HEK293 (cell line): ENCODE data around the gene ASPDH.
A peak's percentile ranks its signal among the peaks of the same experiment; 100 is the strongest.

ENCODE experiments used
- KLF1 ChIP-seq: fragments of 450-650 bp; formaldehyde crosslinking; IDR thresholded peaks from 2 replicates; pipeline ENCODE4 v1.5.1; 2016; ENCODE audit warnings: missing biosample characterization, missing genetic modification characterization
- KLF10 ChIP-seq: fragments of 450-650 bp; IDR thresholded peaks from 2 replicates; pipeline ENCODE4 v1.5.1; 2018; ENCODE audit warnings: missing biosample characterization, mild to moderate bottlenecking, missing genetic modification characterization
- MZF1 ChIP-seq: fragments of 450-650 bp; formaldehyde crosslinking; IDR thresholded peaks from 2 replicates; pipeline ENCODE4 v1.5.1; 2017; ENCODE audit warnings: missing biosample characterization, missing genetic modification characterization, borderline replicate concordance
- SETDB1 ChIP-seq: IDR thresholded peaks from one replicate; pipeline ENCODE4 v1.6.1; 2017; ENCODE audit warnings: mild to moderate bottlenecking, low read length, moderate library complexity, mixed read lengths; ENCODE audit not compliant: insufficient read length
- SP3 ChIP-seq: fragments of 450-650 bp; formaldehyde crosslinking; IDR thresholded peaks from 2 replicates; pipeline ENCODE4 v1.5.1; 2016; ENCODE audit warnings: missing biosample characterization, missing genetic modification characterization
- SP7 ChIP-seq: fragments of 450-650 bp; formaldehyde crosslinking; IDR thresholded peaks from 2 replicates; pipeline ENCODE4 v1.5.1; 2016; ENCODE audit warnings: missing biosample characterization, missing genetic modification characterization
- YY1 ChIP-seq: fragments of 450-650 bp; formaldehyde crosslinking; IDR thresholded peaks from 2 replicates; pipeline ENCODE4 v1.5.1; 2018; ENCODE audit warnings: missing biosample characterization, missing genetic modification characterization
- YY2 ChIP-seq: fragments of 450-650 bp; formaldehyde crosslinking; IDR thresholded peaks from 2 replicates; pipeline ENCODE4 v1.5.1; 2016; ENCODE audit warnings: missing biosample characterization, missing genetic modification characterization
- ZFP37 ChIP-seq: fragments of 450-650 bp; formaldehyde crosslinking; IDR thresholded peaks from 2 replicates; pipeline ENCODE4 v1.5.1; 2016; ENCODE audit warnings: missing biosample characterization, missing genetic modification characterization
- ZNF10 ChIP-seq: fragments of 450-650 bp; formaldehyde crosslinking; IDR thresholded peaks from 2 replicates; pipeline ENCODE4 v1.5.1; 2017; ENCODE audit warnings: missing biosample characterization, missing genetic modification characterization
- ZNF175 ChIP-seq: fragments of 450-650 bp; formaldehyde crosslinking; IDR thresholded peaks from 2 replicates; pipeline ENCODE4 v1.5.1; 2016; ENCODE audit warnings: missing biosample characterization, missing genetic modification characterization
- ZNF2 ChIP-seq: fragments of 450-650 bp; formaldehyde crosslinking; IDR thresholded peaks from 2 replicates; pipeline ENCODE4 v1.5.1; 2016; ENCODE audit warnings: missing biosample characterization, missing genetic modification characterization
- ZNF211 ChIP-seq: fragments of 450-650 bp; formaldehyde crosslinking; IDR thresholded peaks from 2 replicates; pipeline ENCODE4 v1.5.1; 2016; ENCODE audit warnings: low read depth, missing biosample characterization, missing genetic modification characterization
- ZNF302 ChIP-seq: fragments of 450-650 bp; formaldehyde crosslinking; IDR thresholded peaks from 2 replicates; pipeline ENCODE4 v1.5.1; 2016; ENCODE audit warnings: missing biosample characterization, missing genetic modification characterization, low read depth
- ZNF311 ChIP-seq: fragments of 450-650 bp; formaldehyde crosslinking; IDR thresholded peaks from 2 replicates; pipeline ENCODE4 v1.5.1; 2017; ENCODE audit warnings: missing biosample characterization, missing genetic modification characterization, borderline replicate concordance
- ZNF521 ChIP-seq: fragments of 450-650 bp; formaldehyde crosslinking; IDR thresholded peaks from 2 replicates; pipeline ENCODE4 v1.5.1; 2017; ENCODE audit warnings: missing biosample characterization, mild to moderate bottlenecking, missing genetic modification characterization
- ZNF600 ChIP-seq: fragments of 450-650 bp; formaldehyde crosslinking; IDR thresholded peaks from 2 replicates; pipeline ENCODE4 v1.5.1; 2016; ENCODE audit warnings: missing biosample characterization, missing genetic modification characterization
- ZXDB ChIP-seq: fragments of 450-650 bp; formaldehyde crosslinking; IDR thresholded peaks from 2 replicates; pipeline ENCODE4 v1.5.1; 2016; ENCODE audit warnings: missing biosample characterization, missing genetic modification characterization
- TF ChIP-seq, protein P1 (sequence below): fragments of 450-650 bp; formaldehyde crosslinking; IDR thresholded peaks from 2 replicates; pipeline ENCODE4 v1.5.1; 2016; ENCODE audit warnings: missing biosample characterization, missing genetic modification characterization
- TF ChIP-seq, protein P2 (sequence below): fragments of 450-650 bp; formaldehyde crosslinking; IDR thresholded peaks from 2 replicates; pipeline ENCODE4 v1.5.1; 2016; ENCODE audit warnings: missing biosample characterization, missing genetic modification characterization
- TF ChIP-seq, protein P3 (sequence below): fragments of 450-650 bp; formaldehyde crosslinking; IDR thresholded peaks from 2 replicates; pipeline ENCODE4 v1.5.1; 2016; ENCODE audit warnings: missing biosample characterization, missing genetic modification characterization, low read depth
- TF ChIP-seq, protein P4 (sequence below): fragments of 450-650 bp; formaldehyde crosslinking; IDR thresholded peaks from 2 replicates; pipeline ENCODE4 v1.5.1; 2016; ENCODE audit warnings: missing biosample characterization, missing genetic modification characterization
- TF ChIP-seq, protein P5 (sequence below): fragments of 450-650 bp; formaldehyde crosslinking; IDR thresholded peaks from 2 replicates; pipeline ENCODE4 v1.5.1; 2017; ENCODE audit warnings: missing biosample characterization, mild to moderate bottlenecking, missing genetic modification characterization, moderate library complexity
- TF ChIP-seq, protein P6 (sequence below): fragments of 450-650 bp; formaldehyde crosslinking; IDR thresholded peaks from 2 replicates; pipeline ENCODE4 v1.5.1; 2017; ENCODE audit warnings: missing biosample characterization, missing genetic modification characterization
- TF ChIP-seq, protein P7 (sequence below): fragments of 450-650 bp; formaldehyde crosslinking; IDR thresholded peaks from 2 replicates; pipeline ENCODE4 v1.5.0; 2017; ENCODE audit warnings: missing biosample characterization, missing genetic modification characterization, borderline replicate concordance
- TF ChIP-seq, protein P8 (sequence below): fragments of 450-650 bp; formaldehyde crosslinking; IDR thresholded peaks from 2 replicates; pipeline ENCODE4 v1.5.1; 2016; ENCODE audit warnings: missing biosample characterization, missing genetic modification characterization

The ASPDH gene

DNA sequence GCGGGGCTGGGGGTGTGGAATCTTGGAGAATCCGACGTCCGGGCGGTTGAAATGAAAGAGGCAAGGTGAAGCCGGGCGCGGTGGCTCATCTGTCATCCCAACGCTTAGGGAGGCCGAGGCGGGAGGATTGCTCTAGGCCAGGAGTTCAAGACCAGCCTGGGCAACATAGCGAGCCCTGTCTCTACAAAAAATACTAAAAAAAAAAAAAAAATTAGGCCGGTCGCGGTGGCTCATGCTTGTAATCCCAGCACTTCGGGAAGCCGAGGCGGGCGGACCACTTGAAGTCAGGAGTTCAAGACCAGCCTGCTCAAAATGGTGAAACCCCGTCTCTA lies 36.8 kb downstream of the ASPDH start (continued):
- TF ChIP-seq, protein P1, sequence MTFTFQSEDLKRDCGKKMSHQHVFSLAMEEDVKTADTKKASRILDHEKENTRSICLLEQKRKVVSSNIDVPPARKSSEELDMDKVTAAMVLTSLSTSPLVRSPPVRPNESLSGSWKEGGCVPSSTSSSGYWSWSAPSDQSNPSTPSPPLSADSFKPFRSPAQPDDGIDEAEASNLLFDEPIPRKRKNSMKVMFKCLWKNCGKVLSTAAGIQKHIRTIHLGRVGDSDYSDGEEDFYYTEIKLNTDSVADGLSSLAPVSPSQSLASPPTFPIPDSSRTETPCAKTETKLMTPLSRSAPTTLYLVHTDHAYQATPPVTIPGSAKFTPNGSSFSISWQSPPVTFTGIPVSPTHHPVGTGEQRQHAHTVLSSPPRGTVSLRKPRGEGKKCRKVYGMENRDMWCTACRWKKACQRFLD: no peak
- no peak for TF ChIP-seq ZNF211
- no peak for TF ChIP-seq YY2 (tag by site-specific recombination)
- TF ChIP-seq, protein P2, sequence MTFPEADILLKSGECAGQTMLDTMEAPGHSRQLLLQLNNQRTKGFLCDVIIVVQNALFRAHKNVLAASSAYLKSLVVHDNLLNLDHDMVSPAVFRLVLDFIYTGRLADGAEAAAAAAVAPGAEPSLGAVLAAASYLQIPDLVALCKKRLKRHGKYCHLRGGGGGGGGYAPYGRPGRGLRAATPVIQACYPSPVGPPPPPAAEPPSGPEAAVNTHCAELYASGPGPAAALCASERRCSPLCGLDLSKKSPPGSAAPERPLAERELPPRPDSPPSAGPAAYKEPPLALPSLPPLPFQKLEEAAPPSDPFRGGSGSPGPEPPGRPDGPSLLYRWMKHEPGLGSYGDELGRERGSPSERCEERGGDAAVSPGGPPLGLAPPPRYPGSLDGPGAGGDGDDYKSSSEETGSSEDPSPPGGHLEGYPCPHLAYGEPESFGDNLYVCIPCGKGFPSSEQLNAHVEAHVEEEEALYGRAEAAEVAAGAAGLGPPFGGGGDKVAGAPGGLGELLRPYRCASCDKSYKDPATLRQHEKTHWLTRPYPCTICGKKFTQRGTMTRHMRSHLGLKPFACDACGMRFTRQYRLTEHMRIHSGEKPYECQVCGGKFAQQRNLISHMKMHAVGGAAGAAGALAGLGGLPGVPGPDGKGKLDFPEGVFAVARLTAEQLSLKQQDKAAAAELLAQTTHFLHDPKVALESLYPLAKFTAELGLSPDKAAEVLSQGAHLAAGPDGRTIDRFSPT (tag by site-specific recombination): no peak
- no peak for TF ChIP-seq SP3 (tag by site-specific recombination)
- peak; percentile 14 for TF ChIP-seq SP7
- TF ChIP-seq ZNF302 (tag by site-specific recombination): no peak
- TF ChIP-seq, protein P3, sequence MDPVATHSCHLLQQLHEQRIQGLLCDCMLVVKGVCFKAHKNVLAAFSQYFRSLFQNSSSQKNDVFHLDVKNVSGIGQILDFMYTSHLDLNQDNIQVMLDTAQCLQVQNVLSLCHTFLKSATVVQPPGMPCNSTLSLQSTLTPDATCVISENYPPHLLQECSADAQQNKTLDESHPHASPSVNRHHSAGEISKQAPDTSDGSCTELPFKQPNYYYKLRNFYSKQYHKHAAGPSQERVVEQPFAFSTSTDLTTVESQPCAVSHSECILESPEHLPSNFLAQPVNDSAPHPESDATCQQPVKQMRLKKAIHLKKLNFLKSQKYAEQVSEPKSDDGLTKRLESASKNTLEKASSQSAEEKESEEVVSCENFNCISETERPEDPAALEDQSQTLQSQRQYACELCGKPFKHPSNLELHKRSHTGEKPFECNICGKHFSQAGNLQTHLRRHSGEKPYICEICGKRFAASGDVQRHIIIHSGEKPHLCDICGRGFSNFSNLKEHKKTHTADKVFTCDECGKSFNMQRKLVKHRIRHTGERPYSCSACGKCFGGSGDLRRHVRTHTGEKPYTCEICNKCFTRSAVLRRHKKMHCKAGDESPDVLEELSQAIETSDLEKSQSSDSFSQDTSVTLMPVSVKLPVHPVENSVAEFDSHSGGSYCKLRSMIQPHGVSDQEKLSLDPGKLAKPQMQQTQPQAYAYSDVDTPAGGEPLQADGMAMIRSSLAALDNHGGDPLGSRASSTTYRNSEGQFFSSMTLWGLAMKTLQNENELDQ (tag by site-specific recombination): no peak
- no peak for TF ChIP-seq ZXDB (tag by site-specific recombination)
- TF ChIP-seq, protein P4, sequence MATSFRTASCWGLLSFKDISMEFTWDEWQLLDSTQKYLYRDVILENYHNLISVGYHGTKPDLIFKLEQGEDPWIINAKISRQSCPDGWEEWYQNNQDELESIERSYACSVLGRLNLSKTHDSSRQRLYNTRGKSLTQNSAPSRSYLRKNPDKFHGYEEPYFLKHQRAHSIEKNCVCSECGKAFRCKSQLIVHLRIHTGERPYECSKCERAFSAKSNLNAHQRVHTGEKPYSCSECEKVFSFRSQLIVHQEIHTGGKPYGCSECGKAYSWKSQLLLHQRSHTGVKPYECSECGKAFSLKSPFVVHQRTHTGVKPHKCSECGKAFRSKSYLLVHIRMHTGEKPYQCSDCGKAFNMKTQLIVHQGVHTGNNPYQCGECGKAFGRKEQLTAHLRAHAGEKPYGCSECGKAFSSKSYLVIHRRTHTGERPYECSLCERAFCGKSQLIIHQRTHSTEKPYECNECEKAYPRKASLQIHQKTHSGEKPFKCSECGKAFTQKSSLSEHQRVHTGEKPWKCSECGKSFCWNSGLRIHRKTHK (tag by site-specific recombination): no peak
- TF ChIP-seq ZNF2: no peak
- TF ChIP-seq YY1 (tag by site-specific recombination): no peak
- TF ChIP-seq, protein P5, sequence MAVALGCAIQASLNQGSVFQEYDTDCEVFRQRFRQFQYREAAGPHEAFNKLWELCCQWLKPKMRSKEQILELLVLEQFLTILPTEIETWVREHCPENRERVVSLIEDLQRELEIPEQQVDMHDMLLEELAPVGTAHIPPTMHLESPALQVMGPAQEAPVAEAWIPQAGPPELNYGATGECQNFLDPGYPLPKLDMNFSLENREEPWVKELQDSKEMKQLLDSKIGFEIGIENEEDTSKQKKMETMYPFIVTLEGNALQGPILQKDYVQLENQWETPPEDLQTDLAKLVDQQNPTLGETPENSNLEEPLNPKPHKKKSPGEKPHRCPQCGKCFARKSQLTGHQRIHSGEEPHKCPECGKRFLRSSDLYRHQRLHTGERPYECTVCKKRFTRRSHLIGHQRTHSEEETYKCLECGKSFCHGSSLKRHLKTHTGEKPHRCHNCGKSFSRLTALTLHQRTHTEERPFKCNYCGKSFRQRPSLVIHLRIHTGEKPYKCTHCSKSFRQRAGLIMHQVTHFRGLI: no peak
- TF ChIP-seq, protein P6, sequence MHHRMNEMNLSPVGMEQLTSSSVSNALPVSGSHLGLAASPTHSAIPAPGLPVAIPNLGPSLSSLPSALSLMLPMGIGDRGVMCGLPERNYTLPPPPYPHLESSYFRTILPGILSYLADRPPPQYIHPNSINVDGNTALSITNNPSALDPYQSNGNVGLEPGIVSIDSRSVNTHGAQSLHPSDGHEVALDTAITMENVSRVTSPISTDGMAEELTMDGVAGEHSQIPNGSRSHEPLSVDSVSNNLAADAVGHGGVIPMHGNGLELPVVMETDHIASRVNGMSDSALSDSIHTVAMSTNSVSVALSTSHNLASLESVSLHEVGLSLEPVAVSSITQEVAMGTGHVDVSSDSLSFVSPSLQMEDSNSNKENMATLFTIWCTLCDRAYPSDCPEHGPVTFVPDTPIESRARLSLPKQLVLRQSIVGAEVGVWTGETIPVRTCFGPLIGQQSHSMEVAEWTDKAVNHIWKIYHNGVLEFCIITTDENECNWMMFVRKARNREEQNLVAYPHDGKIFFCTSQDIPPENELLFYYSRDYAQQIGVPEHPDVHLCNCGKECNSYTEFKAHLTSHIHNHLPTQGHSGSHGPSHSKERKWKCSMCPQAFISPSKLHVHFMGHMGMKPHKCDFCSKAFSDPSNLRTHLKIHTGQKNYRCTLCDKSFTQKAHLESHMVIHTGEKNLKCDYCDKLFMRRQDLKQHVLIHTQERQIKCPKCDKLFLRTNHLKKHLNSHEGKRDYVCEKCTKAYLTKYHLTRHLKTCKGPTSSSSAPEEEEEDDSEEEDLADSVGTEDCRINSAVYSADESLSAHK (tag by site-specific recombination): 0 out of 2 replicates have a peak, but pooled peaks have one; percentile 7
- TF ChIP-seq ZFP37: no peak
- TF ChIP-seq ZNF175 (tag by site-specific recombination): no peak
- TF ChIP-seq, protein P7, sequence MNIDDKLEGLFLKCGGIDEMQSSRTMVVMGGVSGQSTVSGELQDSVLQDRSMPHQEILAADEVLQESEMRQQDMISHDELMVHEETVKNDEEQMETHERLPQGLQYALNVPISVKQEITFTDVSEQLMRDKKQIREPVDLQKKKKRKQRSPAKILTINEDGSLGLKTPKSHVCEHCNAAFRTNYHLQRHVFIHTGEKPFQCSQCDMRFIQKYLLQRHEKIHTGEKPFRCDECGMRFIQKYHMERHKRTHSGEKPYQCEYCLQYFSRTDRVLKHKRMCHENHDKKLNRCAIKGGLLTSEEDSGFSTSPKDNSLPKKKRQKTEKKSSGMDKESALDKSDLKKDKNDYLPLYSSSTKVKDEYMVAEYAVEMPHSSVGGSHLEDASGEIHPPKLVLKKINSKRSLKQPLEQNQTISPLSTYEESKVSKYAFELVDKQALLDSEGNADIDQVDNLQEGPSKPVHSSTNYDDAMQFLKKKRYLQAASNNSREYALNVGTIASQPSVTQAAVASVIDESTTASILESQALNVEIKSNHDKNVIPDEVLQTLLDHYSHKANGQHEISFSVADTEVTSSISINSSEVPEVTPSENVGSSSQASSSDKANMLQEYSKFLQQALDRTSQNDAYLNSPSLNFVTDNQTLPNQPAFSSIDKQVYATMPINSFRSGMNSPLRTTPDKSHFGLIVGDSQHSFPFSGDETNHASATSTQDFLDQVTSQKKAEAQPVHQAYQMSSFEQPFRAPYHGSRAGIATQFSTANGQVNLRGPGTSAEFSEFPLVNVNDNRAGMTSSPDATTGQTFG (tag by site-specific recombination): no peak
- no peak for TF ChIP-seq ZNF10 (tag by site-specific recombination)
- no peak for TF ChIP-seq ZNF311 (tag by site-specific recombination)
- no peak for TF ChIP-seq ZNF521 (tag by site-specific recombination)
- TF ChIP-seq ZNF600 (tag by site-specific recombination): peak; percentile 25
- TF ChIP-seq, protein P8, sequence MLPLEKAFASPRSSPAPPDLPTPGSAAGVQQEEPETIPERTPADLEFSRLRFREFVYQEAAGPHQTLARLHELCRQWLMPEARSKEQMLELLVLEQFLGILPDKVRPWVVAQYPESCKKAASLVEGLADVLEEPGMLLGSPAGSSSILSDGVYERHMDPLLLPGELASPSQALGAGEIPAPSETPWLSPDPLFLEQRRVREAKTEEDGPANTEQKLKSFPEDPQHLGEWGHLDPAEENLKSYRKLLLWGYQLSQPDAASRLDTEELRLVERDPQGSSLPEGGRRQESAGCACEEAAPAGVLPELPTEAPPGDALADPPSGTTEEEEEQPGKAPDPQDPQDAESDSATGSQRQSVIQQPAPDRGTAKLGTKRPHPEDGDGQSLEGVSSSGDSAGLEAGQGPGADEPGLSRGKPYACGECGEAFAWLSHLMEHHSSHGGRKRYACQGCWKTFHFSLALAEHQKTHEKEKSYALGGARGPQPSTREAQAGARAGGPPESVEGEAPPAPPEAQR: no peak
- no peak for TF ChIP-seq SETDB1
- TF ChIP-seq MZF1 (tag by site-specific recombination): no peak
- TF ChIP-seq KLF1 (tag by site-specific recombination): peak; percentile 7; the same call in 1 of the 2 replicates
- peak; percentile 74 for TF ChIP-seq KLF10 (tag by site-specific recombination)
